OCI-LY7 (cell line): Measurements from ENCODE around the gene MIDN.
"Not testable (repeated sequence)": the region's sequence is repeated elsewhere in the genome, so short reads cannot be mapped to it uniquely, and the experiment has no call there.

Experiments
- CTCF ChIP-seq: fragments of 200-600 bp; sonication (generic); conservative IDR thresholded peaks from 2 replicates; pipeline ENCODE4 v1.5.1; 2014; ENCODE audit warnings: mild to moderate bottlenecking, antibody characterized with exemption, low read length, moderate library complexity, mixed read lengths
- EZH2phosphoT487 ChIP-seq: fragments of 200-600 bp; sonication (generic); IDR thresholded peaks from 2 replicates; pipeline ENCODE4 v1.6.1; 2018; ENCODE audit warnings: low read depth, borderline replicate concordance, mild to moderate bottlenecking, mixed run types, antibody characterized with exemption, low read length, moderate library complexity, mixed read lengths

- TF ChIP-seq EZH2phosphoT487, CTCF: not testable (repeated sequence)
Observed at GRCh38 chr19:1200614-1201013, 47.8 kb upstream of the MIDN start.
